GM12878 (cell line): Measurements from ENCODE around the gene TPM4. TPM values are rescaled to one million over a fixed set of nuclear protein-coding genes. Genes with fewer than 3 reads are reported as not detected.

Experiments used
- ATAC-seq: fragments of 200-7000 bp; cut with Tn5 transposase; 3 replicates; pipeline ENCODE4 v1.9.1; 2020; ENCODE audit warnings: mild to moderate bottlenecking, moderate library complexity
- BruUV-seq: library from RNA; stranded (reverse); fragments of 400-500 nt; replicated peaks from 2 replicates; lab custom pipeline; 2021; lab: Mats Ljungman, UMichigan
- CTCF ChIA-PET: fragments of 300-600 bp; sonication (Branson Sonifier 250); formaldehyde crosslinking; extraction: SDS; loops from one replicate; lab custom pipeline; 2021; ENCODE audit warnings: inconsistent platforms; lab: Yijun Ruan, JAX
- POLR2A ChIA-PET: fragments of 350-600 bp; formaldehyde crosslinking; extraction: SDS; loops from one replicate; lab custom pipeline; 2021; ENCODE audit warnings: inconsistent platforms; lab: Charles Lee
- RAD21 ChIA-PET: fragments of 300-600 bp; sonication (Branson Sonifier 250); formaldehyde crosslinking; loops from one replicate; lab custom pipeline; 2023; ENCODE audit warnings: antibody characterized with exemption; ENCODE audit not compliant: unreplicated experiment; lab: Charles Lee
- SMC1A ChIA-PET: fragments of 300-600 bp; sonication (Branson Sonifier 250); formaldehyde crosslinking; loops from one replicate; lab custom pipeline; 2023; ENCODE audit not compliant: unreplicated experiment, uncharacterized antibody; lab: Charles Lee
- DNase-seq: peaks from one replicate; pipeline ENCODE4 v3.0.0-alpha.2; 2011; ENCODE audit warnings: low read depth, low spot score
- FAIRE-seq: peaks from 3 replicates; lab custom pipeline; 2011; peaks lifted over from hg19 to GRCh38; lab: Jason Lieb, UNC
- H2AFZ ChIP-seq: 2 replicates; pipeline ENCODE4 v1.6.0; 2011; ENCODE audit warnings: low read depth, low read length, control low read depth; ENCODE audit not compliant: control insufficient read depth
- H3K27ac ChIP-seq: 2 replicates; pipeline ENCODE4 v1.5.1; 2011; ENCODE audit warnings: control low read depth; ENCODE audit not compliant: control insufficient read depth, insufficient read depth
- H3K27me3 ChIP-seq, 2 experiments: replicated peaks in 1 of 2; 2 replicates each; pipeline versions ENCODE4 v1.6.0 to v1.6.1; 2011; ENCODE audit warnings: low read length in 1 of 2; ENCODE audit not compliant: control insufficient read depth in 2 of 2, insufficient read depth in 2 of 2
- H3K36me3 ChIP-seq, 2 experiments: 2 replicates each; pipeline ENCODE4 v1.5.1; 2011; ENCODE audit warnings: low read length in 1 of 2; ENCODE audit not compliant: control insufficient read depth in 2 of 2, insufficient read depth in 2 of 2
- H3K4me1 ChIP-seq: 2 replicates; pipeline ENCODE4 v1.6.1; 2011; ENCODE audit warnings: mild to moderate bottlenecking, low read length, moderate library complexity, mixed read lengths; ENCODE audit not compliant: control insufficient read depth, insufficient read depth
- H3K4me2 ChIP-seq: 2 replicates; pipeline ENCODE4 v1.6.0; 2011; ENCODE audit warnings: control low read depth; ENCODE audit not compliant: control insufficient read depth, insufficient read depth
- H3K4me3 ChIP-seq: fragments of 200-600 bp; sonication (generic); 2 replicates; pipeline ENCODE4 v1.5.1; 2016
- H3K79me2 ChIP-seq: 2 replicates; pipeline ENCODE4 v1.6.0; 2011; ENCODE audit warnings: low read length; ENCODE audit not compliant: control insufficient read depth, insufficient read depth
- H3K9ac ChIP-seq: 2 replicates; pipeline ENCODE4 v1.8.0; 2011; ENCODE audit warnings: low read length, control low read depth, mixed read lengths; ENCODE audit not compliant: control insufficient read depth, insufficient read depth
- H3K9me3 ChIP-seq: replicated peaks from 3 replicates; pipeline ENCODE4 v1.5.1; 2011; ENCODE audit warnings: mild to moderate bottlenecking, low read length; ENCODE audit not compliant: control insufficient read depth, insufficient read depth
- H4K20me1 ChIP-seq: 2 replicates; pipeline ENCODE4 v1.6.0; 2011; ENCODE audit not compliant: control insufficient read depth, insufficient read depth
- BACH1 ChIP-seq: fragments of 450-650 bp; IDR thresholded peaks from 2 replicates; pipeline ENCODE4 v1.6.1; 2017; ENCODE audit warnings: mild to moderate bottlenecking, borderline replicate concordance
- BHLHE40 ChIP-seq, 2 experiments: fragments of 450-650 bp in 1 of 2; IDR thresholded peaks; 2 replicates each; pipeline ENCODE4 v1.6.1; 2011 to 2017; ENCODE audit warnings: low read depth in 2 of 2, borderline replicate concordance in 1 of 2, improper control_type of control experiment in 1 of 2, low read length in 1 of 2, mild to moderate bottlenecking in 1 of 2
- CBX5 ChIP-seq: sonication (generic); IDR thresholded peaks from 2 replicates; pipeline ENCODE4 v1.6.1; 2016; ENCODE audit warnings: low read depth, moderate library complexity, mild to moderate bottlenecking, inconsistent platforms
- CHD1 ChIP-seq: IDR thresholded peaks from 2 replicates; pipeline ENCODE4 v1.6.1; 2012; ENCODE audit warnings: low read depth, low read length, improper control_type of control experiment
- CHD4 ChIP-seq: fragments of 200-600 bp; sonication (generic); IDR thresholded peaks from 2 replicates; pipeline ENCODE4 v1.6.1; 2016; ENCODE audit warnings: mild to moderate bottlenecking
- DPF2 ChIP-seq: fragments of 450-650 bp; IDR thresholded peaks from 2 replicates; pipeline ENCODE4 v1.6.1; 2017; ENCODE audit warnings: mild to moderate bottlenecking
- E4F1 ChIP-seq: fragments of 450-650 bp; IDR thresholded peaks from 2 replicates; pipeline ENCODE4 v1.6.1; 2018; ENCODE audit warnings: borderline replicate concordance, mild to moderate bottlenecking; ENCODE audit not compliant: partially characterized antibody
- EP300 ChIP-seq, 2 experiments: fragments of 150-350 bp in 1 of 2; IDR thresholded peaks; 2 replicates each; pipeline ENCODE4 v1.6.1; 2011 to 2012; ENCODE audit warnings: low read depth in 2 of 2, low read length in 2 of 2, borderline replicate concordance in 1 of 2, improper control_type of control experiment in 1 of 2, inconsistent platforms in 1 of 2; ENCODE audit not compliant: control insufficient read depth in 1 of 2
- IRF3 ChIP-seq: fragments of 450-650 bp; IDR thresholded peaks from 2 replicates; pipeline ENCODE4 v1.6.1; 2014; ENCODE audit warnings: mild to moderate bottlenecking
- IRF5 ChIP-seq: fragments of 450-650 bp; IDR thresholded peaks from 2 replicates; pipeline ENCODE4 v1.6.1; 2017; ENCODE audit warnings: borderline replicate concordance
- KAT2A ChIP-seq: conservative IDR thresholded peaks from 2 replicates; pipeline ENCODE4 v1.6.1; 2011; ENCODE audit warnings: low read depth, low read length; ENCODE audit not compliant: control insufficient read depth
- MTA3 ChIP-seq: IDR thresholded peaks from 2 replicates; pipeline ENCODE4 v1.6.1; 2012; ENCODE audit warnings: low read length, inconsistent platforms, borderline replicate concordance
- NR2C1 ChIP-seq: fragments of 450-650 bp; IDR thresholded peaks from 2 replicates; pipeline ENCODE4 v1.6.1; 2017; ENCODE audit warnings: antibody characterized with exemption, mild to moderate bottlenecking, moderate library complexity
- SKIL ChIP-seq: fragments of 450-650 bp; IDR thresholded peaks from 2 replicates; pipeline ENCODE4 v1.6.1; 2017; ENCODE audit warnings: mild to moderate bottlenecking, low read depth, inconsistent platforms; ENCODE audit not compliant: poor library complexity, severe bottlenecking
- SREBF2 ChIP-seq: IDR thresholded peaks from 2 replicates; pipeline ENCODE4 v1.6.1; 2012; ENCODE audit warnings: mild to moderate bottlenecking, low read length
- TARDBP ChIP-seq: IDR thresholded peaks from 2 replicates; pipeline ENCODE4 v1.6.1; 2016; ENCODE audit warnings: borderline replicate concordance
- ZNF207 ChIP-seq: fragments of 450-650 bp; IDR thresholded peaks from 2 replicates; pipeline ENCODE4 v1.6.1; 2014; ENCODE audit warnings: antibody characterized with exemption, mild to moderate bottlenecking, borderline replicate concordance
- ZNF384 ChIP-seq: IDR thresholded peaks from 2 replicates; pipeline ENCODE4 v1.6.1; 2012; ENCODE audit warnings: low read depth, mild to moderate bottlenecking, low read length, improper control_type of control experiment, borderline replicate concordance
- ZSCAN29 ChIP-seq: fragments of 450-650 bp; IDR thresholded peaks from 2 replicates; pipeline ENCODE4 v1.6.1; 2017; ENCODE audit warnings: mild to moderate bottlenecking, moderate library complexity
- whole genome bisulfite sequencing: methylation state at CpG from one replicate; pipeline ENCODE4 v1.1.6; 2016; ENCODE audit warnings: low lambda C conversion rate; ENCODE audit not compliant: insufficient replicate concordance, insufficient coverage; ENCODE audit errors: missing lambda C conversion rate; 5-methylcytosine and 5-hydroxymethylcytosine counted together
- in situ Hi-C: fragments of 300-500 bp; cut with MboI; formaldehyde crosslinking; loops from 9 replicates; pipeline ENCODE4 v1.14.3; 2018; ENCODE audit warnings: mixed read lengths
- intact Hi-C: fragments of 100-400 bp; cut with micrococcal nuclease; formaldehyde crosslinking; loops from one replicate; pipeline ENCODE4 v1.14.2; 2022; ENCODE audit not compliant: unreplicated experiment
- polyA plus RNA-seq, 11 experiments: library from polyadenylated mRNA; depleted of rRNA in 4 of 11; unstranded in 6 of 11; stranded (reverse) in 5 of 11; fragments of >200 nt; fragmentation: Nextera tagmentation in 4 of 11; fragmentation: Illumina TruSeq in 1 of 11; extraction: Ambion mirVana in 4 of 11; extraction: Trizol in 1 of 11; gene quantifications; 1 replicate in 1 of 11; 2 replicates in 10 of 11; pipeline versions ENCODE4 v1.2.1 to v1.2.3, GENCODE V29; 2011 to 2016; ENCODE audit warnings: inconsistent platforms in 2 of 11, missing spikeins in 2 of 11, low read depth in 1 of 11
- total RNA-seq, 4 experiments: library from RNA; depleted of rRNA in 3 of 4; stranded (reverse); fragments of >200 nt in 3 of 4; fragmentation: Illumina TruSeq in 1 of 4; extraction: Trizol in 1 of 4; gene quantifications; 2 replicates each; pipeline versions ENCODE4 v1.2.1 to v1.2.3, GENCODE V29; 2013 to 2021

The TPM4 gene
- total and polyA plus RNA-seq, 10 of the 15 experiments (the other 5 are each of a cell fraction or from before 2014, with no cell fraction given) = 183 to 620 (median 407) TPM

GRCh38 chr19:16039081-16039480, 37.2 kb upstream of the TPM4 start:
- Histone ChIP-seq H3K4me3 (no peak overlapping the region), H2AFZ (no peak overlapping the region), H3K27ac (no peak overlapping the region), H4K20me1 (no peaks in the 10 kb centered on the region), H3K9me3 (no peaks in the 10 kb centered on the region), H3K9ac (no peak overlapping the region), H3K79me2 (no peaks in the 10 kb centered on the region), H3K4me2 (no peak overlapping the region), H3K27me3 (no peaks in the 10 kb centered on the region), H3K36me3 (no peaks in the 10 kb centered on the region), H3K4me1 (no peaks in the 10 kb centered on the region)
- no peak for ATAC-seq
- CTCF ChIA-PET = interaction anchor here (4.9 kb wide), 1 partner anchor 147 kb away, joined by 61 read pairs; the partner anchor contains the start of gene FAM32A
- intact Hi-C loops (no loop called here), in situ Hi-C loops (no loop called here)
- RAD21 ChIA-PET = no interaction called here
- SMC1A ChIA-PET = interaction anchor here (0.7 kb wide), 1 partner anchor 143 kb away, joined by 3 read pairs; no protein-coding TSS in a partner anchor
- no TSS peak for BruUV-seq
- POLR2A ChIA-PET = no interaction called here
- FAIRE-seq = no peak
- DNase-seq = no peak
- WGBS = 47% methylated on average over 18 of the region's 18 CpGs
- TF ChIP-seq KAT2A = no peak
- TF ChIP-seq CBX5 = no peak
- TF ChIP-seq ZNF207 = no peak
- TF ChIP-seq BACH1 = no peak
- no peak for TF ChIP-seq IRF3
- no peak for TF ChIP-seq E4F1
- no peak for TF ChIP-seq CHD1
- TF ChIP-seq TARDBP = no peak
- TF ChIP-seq DPF2 = no peak
- TF ChIP-seq ZSCAN29 = no peak
- TF ChIP-seq BHLHE40 (IDR thresholded peaks at IDR 0.05; ENCODE audit: borderline replicate concordance in 1 of 2, low read depth in 2 of 2, low read length in 1 of 2) = no peak
- no peak for TF ChIP-seq NR2C1
- no peak for TF ChIP-seq SREBF2
- TF ChIP-seq MTA3 = no peak
- TF ChIP-seq SKIL = no peak
- no peak for TF ChIP-seq IRF5
- TF ChIP-seq CHD4 = no peak
- no peak for TF ChIP-seq EP300 (IDR thresholded peaks at IDR 0.05; ENCODE audit: borderline replicate concordance in 1 of 2, control insufficient read depth in 1 of 2, low read depth in 2 of 2, low read length in 2 of 2)
- TF ChIP-seq ZNF384 = no peak
